ENCODE results near the gene UBE2J2.
"Not testable (repeated sequence)": the region's sequence is repeated elsewhere in the genome, so short reads cannot be mapped to it uniquely, and the experiment has no call there.

The UBE2J2 gene

GRCh38 chr1:1318777-1319645 is 45.4 kb upstream of the UBE2J2 start:
- DNase-seq (ENCODE audit: extremely low read depth, low read depth) = no peak
- H3K4me3 ChIP-seq (replicated peaks; ENCODE audit: low read depth, low read length) = no peak overlapping the region
- no peak for TF ChIP-seq CTCF (IDR thresholded peaks at IDR 0.05; ENCODE audit: low read depth, low read length, missing control alignments)

- no peak for TF ChIP-seq CTCF (IDR thresholded peaks at IDR 0.05; ENCODE audit: low read depth, low read length, missing control alignments)
- no peak overlapping the region for H3K4me3 ChIP-seq (replicated peaks; ENCODE audit: low read depth, low read length)
- peak; percentile 94 for DNase-seq (ENCODE audit: extremely low read depth, low read depth)
These were observed 44.5 kb upstream of the UBE2J2 start for GRCh38 chr1:1318131-1318652.

GRCh38 chr1:1317420-1317819 is 43.8 kb upstream of the UBE2J2 start:
- DNase-seq (ENCODE audit: extremely low read depth, low read depth) = no peak
- TF ChIP-seq CTCF (IDR thresholded peaks at IDR 0.05; ENCODE audit: low read depth, low read length, missing control alignments) = no peak
- H3K4me3 ChIP-seq (replicated peaks; ENCODE audit: low read depth, low read length) = no peak overlapping the region

- DNase-seq (ENCODE audit: extremely low read depth, low read depth); H3K4me3 ChIP-seq (replicated peaks; ENCODE audit: low read depth, low read length): not testable (repeated sequence)
These were observed 42.5 kb upstream of the UBE2J2 start for GRCh38 chr1:1316199-1316598.

- no peak for TF ChIP-seq CTCF (IDR thresholded peaks at IDR 0.05; ENCODE audit: low read depth, low read length, missing control alignments)
- no peak overlapping the region for H3K4me3 ChIP-seq (replicated peaks; ENCODE audit: low read depth, low read length)
- DNase-seq (ENCODE audit: extremely low read depth, low read depth) = no peak
These were observed 41.8 kb upstream of the UBE2J2 start for GRCh38 chr1:1315435-1315954.

- no peak for DNase-seq (ENCODE audit: extremely low read depth, low read depth)
- H3K4me3 ChIP-seq (replicated peaks; ENCODE audit: low read depth, low read length) = no peak overlapping the region
- TF ChIP-seq CTCF (IDR thresholded peaks at IDR 0.05; ENCODE audit: low read depth, low read length, missing control alignments) = no peak
These were observed 41.2 kb upstream of the UBE2J2 start for GRCh38 chr1:1314678-1315335.

- DNase-seq (ENCODE audit: extremely low read depth, low read depth) = no peak
These were observed 40.6 kb upstream of the UBE2J2 start for GRCh38 chr1:1314237-1314586.

More at GRCh38 chr1:1314237-1314586, 40.6 kb upstream of the UBE2J2 start:
- no peak for TF ChIP-seq CTCF (IDR thresholded peaks at IDR 0.05; ENCODE audit: low read depth, low read length, missing control alignments)
- no peak overlapping the region for H3K4me3 ChIP-seq (replicated peaks; ENCODE audit: low read depth, low read length)
